DMS79 treated with DMSO at 0.1 percent for 48 hours (cell line): ENCODE measurements around the gene CCNK.
A peak's percentile ranks its signal among the peaks of the same experiment; 100 is the strongest.

Experiments
- DNase-seq: peaks from one replicate; lab custom pipeline; 2025; lab: John Stamatoyannopoulos, UW

CCNK gene

DNA sequence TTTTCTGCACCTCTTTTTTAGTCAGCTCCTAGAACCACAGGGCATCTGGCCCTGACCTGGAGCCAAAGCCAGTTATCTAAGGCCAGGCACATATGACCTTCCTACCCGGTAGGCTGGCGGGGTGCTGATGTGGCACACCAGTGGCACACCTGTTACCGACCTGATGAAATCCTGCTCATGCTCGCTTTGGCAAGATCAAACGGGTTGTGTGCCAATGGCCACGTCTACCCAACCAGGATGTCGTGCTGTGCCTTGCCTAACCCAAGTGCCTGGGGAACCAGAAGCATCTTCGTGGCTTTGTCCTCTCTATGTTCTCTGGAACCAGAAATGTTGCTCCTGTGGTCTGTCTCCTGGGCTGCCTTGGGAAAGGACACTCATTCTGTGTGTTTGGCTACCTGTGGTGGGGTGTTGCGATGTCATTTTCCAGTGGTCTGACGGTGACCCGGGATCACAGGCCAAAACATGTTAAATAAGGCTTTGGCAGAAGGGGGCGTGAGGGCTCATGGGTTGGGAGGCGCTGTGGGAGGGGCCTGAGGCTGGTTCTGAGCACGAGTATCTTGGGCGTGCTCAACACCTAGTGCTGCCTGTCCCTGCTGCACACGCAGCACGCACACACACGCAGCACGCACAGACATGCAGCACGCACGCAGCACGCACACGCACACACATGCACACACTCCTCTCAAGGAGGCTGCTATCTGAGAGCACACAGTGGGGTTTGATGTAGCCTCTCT is 27.9 kb downstream of the CCNK start:
- DNase-seq = no peak

DNA sequence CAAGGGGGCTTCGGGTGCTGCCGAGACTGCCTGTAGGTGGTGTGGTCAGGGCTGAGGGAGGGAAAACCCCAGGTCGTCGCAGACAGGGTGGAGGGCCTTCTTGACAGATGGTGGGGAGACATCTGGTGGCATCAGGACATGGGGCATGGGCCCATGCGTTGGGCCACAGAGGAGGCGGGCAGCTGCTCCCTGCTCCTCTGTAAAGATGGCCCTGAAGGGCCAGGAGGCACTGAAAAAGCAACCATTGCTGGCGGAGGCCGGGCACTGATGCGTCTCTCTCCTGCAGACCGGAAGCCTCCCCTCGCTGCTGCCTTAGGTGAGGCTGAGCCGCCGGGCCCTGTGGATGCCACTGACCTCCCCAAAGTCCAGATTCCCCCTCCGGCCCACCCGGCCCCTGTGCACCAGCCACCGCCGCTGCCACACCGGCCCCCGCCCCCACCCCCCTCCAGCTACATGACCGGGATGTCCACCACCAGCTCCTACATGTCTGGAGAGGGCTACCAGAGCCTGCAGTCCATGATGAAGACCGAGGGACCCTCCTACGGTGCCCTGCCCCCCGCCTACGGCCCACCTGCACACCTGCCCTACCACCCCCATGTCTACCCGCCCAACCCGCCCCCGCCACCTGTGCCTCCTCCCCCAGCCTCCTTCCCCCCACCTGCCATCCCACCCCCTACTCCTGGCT is 28.8 kb downstream of the CCNK start:
- DNase-seq = no peak

DNA sequence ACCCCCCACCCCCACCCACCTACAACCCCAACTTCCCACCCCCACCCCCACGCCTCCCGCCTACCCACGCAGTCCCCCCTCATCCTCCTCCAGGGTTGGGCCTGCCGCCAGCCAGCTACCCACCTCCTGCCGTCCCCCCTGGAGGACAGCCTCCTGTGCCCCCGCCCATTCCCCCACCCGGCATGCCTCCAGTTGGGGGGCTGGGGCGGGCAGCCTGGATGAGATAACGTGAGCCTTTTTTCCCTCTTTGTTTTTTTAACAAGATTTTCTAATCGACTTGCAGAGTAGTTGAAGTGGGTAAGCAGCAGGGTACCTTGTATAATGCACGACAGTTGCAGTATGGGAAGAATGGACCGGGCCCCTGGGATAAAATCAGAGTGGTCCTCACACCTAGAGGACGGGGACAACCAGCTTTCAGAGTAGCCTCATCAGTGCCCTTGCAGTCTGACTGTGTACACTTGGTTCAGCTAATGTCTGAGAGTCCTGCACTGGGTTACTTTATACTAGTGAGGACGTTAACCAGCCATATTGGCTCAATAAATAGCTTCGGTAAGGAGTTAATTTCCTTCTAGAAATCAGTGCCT is 29.4 kb downstream of the CCNK start:
- no peak for DNase-seq

DNA sequence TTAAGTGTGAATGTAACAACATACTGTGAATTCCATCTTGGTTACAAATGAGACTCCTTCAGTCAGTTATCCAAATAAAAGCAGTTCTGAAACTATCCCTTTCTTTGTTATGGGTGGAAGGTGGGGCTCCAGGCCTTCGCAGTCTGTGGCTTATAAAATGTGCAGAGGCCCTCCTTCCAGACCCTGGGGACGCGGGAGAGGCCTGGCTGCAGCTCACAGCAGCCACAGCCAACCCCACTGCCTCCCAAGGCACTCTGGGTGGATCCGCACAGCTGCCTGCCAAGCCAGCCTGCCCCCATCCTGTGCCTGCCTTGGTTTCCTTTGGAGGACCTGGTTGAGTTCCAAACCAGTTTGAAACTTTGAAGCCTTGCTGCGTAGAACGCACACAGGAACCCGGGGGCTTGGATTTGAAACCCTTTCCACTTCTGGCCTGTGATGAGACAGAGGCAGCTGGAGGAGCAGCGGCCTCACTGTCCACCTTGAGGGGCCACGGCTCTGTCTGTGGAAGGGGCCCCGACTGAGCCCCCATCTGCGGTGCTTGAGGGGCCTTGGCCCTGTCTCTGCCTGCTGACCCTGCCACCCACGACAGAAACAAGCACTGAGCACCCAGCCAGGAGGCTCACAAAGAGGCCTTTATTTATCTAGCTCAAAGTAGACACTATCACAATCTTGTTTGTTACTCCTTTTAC is 30.4 kb downstream of the CCNK start:
- DNase-seq = no peak

DNA sequence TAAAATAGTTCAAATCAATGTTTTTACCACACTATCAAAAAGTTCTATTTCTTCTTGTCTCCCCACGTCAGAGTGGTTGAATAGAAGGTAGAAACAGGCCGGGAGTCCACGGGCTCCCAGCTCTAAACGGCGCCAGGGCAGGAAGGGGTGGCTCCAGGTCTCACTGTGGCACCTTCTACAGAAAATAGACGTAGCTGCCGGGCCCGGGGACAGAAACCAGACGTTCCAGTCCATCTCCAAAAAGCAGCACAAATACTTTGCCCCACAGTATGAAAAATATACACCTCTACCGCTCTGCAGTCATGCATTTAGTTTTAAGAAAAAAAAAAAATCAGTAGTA is 30.9 kb downstream of the CCNK start:
- DNase-seq = no peak

DNA sequence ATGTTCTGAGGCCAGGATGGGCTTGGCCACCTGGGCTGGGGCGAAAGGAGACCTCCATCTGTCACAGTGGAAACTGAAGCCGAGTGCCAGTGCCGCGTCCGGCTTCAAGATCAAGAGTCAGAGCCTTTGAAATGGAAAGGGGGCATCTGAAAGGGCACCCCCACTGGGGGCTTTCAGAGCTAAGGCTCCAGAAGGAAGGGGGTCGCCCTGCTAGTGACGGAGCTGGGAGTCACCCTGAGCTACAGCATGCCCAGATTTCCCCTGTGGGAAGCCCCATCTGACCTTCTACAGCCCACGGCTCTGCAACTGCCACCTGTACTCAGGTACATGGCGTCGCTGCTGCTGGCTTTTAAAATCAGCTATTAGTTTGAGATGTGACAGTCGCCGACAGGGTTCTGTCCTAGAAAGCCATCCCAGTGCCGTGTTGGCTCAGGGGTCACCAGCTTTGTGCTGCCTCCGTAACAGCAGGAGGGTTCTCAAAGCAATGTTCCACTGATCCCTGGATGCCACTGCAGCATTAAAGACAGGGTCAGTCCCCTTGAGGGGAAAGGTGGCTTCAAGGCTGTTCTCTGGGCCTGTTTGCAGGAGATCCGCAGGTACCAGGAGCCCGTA is 31.5 kb downstream of the CCNK start:
- DNase-seq = no peak

DNA sequence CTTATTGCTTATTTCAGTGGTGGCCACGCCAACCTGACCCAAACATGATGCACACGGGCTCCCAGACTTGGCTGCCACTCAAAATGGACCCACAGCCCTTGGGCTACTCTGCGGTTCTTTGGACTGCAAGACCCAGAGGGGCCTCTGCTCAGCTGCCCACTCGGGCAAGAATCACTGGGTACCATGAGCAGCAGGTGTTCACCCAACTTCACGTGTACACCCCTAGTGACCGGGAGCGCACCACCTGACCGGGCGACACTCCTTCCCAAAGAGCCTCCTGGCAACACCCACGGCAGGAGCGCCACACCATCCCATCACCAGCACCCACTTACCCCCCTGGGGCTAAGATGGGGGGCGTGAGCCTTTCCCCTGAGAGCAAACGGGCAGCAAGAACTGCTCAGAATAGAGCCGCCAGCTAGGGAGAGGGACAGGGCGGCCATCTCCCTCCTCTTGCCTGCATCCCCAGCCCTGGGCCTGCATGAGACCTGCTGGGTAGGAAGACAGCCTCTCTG is 32.0 kb downstream of the CCNK start:
- DNase-seq = no peak

DNA sequence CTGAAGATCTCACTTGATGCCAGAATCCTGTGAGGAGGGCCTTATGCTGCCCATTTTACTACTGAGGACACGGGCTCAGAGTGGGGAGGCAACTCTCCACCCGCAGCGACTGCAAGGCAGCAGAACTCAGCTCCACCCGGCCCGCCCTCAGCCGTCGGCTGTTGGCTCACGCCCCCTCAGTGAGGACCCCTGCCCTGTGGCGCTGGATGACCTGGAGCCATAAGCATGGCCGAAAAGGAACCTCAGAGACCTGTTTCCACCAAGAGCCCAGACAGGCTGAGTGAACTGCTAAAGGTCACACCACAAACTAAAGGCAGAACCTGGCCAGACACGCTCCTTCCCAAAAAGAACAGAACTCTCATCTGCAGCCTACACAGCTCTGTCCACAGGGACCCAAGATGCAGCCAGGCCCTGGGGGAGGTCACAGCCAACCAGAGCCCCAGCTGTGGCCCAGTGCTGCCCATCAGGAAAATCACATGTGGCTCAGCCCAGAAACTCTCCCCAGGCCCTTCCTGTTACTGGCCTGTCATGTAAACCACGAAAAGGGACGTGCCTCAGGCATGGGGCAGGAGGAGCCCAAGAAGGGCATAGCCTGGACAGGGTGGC is 32.8 kb downstream of the CCNK start:
- no peak for DNase-seq

DNA sequence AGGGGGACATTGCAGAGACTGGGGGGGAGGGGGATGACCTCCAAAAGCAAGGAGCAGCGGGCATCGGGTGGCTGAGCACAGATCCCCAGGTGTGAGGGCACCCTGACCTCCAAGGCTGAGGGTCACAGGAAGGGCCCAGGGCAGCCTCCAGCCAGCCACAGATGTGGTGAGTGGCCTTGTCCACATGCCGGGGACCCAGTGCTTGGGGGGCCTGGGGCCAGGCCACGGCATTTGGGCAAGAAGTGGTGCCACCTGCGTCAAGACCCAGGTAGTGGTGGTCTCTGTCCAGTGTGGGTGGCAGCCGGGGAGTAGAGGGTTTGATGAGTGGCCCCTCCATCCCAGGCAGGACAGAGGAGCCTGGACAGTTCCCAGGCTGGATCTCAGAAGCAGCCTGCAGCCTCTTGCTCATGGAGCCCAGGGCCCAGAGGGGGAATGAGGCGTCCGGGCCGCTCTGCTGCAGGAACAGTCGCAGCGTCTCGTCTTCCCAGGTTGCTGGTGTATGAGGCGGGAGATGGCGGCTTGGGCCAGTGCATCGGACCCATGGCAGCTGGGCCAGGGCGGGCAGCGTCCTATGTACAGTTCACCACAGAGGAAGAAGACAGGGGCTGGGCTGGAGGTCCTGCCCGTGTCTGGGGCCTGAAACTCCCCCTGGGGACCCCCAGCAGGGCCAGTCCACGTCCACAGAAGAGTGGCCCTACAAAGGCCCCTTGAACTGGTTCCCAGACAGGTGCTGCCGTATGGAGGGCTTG is 33.5 kb downstream of the CCNK start:
- DNase-seq = no peak

DNA sequence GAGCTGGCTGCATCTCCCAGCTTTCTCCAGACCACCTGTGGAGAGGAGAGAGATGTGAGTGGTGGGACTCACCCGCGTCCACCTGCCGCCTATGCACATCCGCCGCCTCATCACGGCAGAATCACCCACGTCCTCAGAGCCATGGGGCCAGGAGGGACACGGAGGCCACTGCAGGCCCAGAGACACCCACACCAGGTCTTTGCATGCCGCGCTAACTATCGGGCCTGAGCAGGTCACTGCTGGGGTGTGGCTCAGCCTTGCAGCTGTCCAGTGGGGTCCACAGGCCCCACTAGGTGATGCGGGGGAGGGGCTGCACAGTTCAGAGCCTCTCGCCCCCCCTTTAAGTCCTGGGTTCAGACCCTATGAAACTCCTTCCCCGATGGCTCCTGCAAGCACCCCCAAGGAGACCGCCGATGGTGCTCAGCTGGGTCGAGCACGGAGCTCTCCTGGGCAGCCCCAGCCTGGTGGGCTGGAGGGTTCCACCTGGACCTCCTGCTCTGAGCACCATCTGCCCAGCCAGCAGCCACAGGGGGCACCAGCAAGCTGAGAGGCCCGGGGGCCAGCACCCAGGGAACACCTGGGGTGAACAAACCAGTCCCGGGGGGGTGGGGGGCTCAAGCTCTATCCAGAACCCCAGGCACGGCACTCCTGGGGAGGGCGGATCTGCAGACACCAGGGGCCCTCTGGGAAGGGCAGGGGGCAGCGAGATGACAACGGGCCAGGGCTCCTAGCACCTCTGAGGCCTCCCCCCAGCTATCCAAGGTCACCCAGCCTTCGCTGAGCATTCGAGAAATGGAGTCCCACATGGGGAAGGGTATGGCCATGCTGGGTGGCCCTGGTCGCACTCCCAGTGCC is 34.3 kb downstream of the CCNK start:
- no peak for DNase-seq

DNA sequence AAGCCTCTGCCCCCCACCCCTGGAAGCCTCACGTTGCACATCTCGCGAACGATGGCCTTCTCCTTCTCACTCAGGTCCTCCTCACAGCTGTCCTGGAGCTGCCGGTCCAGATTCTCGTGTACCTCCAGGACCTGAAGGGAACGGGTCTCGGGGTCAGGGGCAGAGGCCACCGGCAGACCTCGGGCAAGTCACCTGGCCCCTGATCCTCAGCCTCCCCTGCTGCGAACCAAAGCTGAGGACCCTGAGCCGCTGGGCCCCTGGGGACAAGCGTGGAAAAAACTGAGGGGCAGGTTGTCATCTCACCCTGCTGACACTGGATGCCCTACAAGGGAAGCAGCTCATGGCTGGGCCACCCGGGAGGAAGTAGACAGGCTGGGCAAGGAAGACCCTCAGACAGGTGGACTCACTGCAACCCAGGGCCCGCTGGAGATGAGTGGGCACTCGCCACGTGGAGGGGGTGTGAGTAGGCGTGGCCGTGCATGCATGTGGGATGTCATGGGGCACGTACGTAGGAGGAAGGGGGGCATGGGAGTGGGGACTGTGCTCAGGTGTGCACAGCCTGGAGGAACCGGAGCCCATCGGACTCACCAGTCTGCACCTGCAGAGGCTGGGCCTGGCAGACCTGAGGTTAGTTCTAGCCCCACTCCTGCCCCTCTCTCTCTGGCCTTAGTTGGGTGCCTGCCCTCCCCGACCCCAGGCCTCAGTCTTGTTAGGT is 35.1 kb downstream of the CCNK start:
- no peak for DNase-seq

DNA sequence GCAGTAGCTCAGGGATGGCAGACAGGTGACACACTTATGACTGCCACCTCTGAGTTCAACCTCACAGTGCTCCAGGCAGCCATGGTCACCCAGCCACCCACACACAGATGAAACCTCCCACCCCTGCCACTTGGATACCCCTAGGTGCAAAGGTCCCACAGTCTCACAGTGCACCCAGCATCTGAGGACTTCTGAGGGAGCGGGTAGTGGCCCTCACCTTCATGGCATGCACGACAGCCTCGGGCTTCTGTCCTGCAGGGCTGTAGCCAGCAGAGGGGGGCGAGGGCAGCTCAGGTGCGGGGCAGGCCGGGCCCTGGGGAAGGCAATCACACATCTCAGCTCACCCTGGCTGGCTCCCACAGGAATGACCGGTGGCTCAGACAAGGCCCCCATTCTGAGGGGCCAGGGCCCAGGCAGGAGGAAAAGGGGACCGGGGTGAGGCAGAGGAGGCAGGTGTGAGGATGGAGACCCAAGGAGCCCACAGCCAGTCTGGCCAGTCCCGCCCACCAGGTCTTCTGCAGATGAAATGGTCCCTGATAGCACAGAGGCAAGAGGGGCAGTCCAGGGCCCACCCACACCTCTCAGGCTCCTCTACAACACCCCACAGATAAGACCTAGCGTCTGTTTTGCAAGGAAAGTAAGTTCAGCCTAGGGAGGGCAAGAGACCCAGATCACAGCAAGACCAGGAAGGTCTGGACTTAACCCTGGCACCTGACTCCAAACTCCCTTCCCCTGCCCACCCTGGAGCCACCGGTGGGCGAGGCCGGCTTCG is 35.8 kb downstream of the CCNK start:
- DNase-seq = no peak

DNA sequence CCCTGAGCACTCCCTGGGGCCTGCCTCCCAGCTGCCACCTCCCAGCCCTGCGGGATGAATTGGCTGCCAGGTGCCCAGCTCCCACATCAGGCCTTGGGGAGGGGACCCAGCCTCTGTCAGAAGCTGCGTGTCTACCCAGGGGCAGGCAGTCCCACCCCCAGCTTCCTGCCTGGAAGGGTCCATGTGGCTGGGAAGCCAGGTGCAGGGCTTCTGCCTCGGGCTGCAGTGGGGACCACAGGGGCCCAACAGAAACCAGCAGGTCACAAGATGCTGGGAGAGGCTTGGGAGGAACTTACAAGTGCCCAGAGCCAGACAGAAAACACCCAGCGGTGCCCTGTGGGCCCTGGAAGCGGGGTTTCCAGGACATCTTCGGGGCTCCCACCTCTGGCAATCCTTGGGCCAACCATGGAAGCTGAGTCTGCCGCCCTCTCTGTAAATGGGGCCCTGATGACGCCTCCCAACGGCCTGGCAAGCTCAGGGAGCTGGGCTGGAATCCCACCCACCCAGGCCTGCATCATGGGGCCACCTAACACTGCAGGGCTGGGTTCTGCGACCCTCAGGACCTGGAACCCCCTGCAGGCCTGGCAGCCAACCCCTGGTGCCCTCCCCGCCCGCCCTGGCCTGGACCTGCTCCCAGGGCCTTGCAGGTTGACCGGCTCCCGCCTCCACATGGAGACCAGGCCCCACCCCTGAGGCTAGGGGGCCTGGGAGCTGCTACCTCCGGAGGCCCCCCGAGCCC is 36.6 kb downstream of the CCNK start:
- no peak for DNase-seq

DNA sequence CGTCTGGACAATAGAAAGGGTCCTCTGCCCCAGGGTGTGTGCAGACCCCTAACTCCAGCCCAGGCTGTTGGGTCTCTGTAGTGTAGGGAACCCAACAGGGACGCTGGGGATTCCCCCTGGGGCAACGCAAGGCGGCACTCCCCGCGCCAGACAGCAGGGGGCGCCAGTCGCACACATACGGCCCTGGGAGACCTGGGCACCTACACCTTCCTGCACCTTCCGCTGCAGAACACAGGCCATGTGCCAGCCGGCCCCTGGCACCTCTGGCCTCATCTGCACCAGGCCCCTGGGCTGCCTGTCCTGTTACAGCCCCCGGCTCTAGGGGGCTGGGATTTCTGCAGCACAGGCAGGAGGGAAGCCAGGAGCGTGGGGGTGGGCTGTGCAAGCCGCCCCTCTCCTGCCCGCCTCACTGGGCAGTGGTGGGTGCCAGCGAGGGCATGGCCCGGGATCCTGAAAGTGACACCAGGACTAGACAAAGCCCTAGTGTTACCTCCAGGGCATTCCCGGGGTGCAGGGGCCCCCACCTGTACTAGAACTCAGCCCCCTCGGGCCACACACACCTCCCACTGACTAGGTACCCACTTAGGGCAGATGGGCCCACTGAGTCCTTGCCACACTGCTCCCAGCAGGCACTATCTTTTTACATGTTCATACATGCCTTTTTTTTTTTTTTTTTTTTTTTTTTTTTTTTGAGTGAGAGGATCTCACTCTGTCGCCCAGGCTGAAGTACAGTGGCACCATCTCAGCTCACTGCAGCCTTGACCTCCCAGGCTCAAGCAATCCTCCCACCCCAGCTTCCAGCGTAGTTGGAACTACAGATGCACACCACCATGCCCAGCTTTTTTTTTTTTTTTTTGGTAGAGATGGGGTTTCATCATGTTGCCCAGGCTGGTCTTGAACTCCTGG is 37.5 kb downstream of the CCNK start:
- peak; percentile 80 for DNase-seq

DNA sequence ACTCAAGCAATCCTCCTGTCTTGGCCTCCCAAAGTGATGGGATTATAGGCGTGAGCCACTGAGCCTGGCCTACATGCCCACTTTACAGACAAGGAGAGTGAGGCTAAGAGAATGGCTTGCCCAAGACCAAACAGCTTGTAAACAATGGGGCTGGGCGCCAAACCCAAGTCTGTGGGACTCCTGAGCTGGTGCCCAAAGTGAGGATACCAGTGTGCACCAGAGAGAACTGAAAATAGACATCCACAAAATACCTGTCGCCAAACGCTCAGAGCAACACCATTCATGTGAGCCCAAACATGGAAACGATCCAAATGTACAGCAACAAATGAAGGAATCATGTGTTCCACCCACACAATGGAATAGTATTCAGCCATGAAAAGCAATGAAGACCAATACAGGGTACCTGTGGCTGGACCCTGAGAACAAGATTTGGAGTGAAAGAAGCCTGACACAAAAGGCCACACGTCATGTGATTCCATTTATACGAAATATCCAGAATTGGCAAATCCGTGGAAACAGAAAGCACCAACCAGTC is 38.2 kb downstream of the CCNK start:
- DNase-seq = no peak

DNA sequence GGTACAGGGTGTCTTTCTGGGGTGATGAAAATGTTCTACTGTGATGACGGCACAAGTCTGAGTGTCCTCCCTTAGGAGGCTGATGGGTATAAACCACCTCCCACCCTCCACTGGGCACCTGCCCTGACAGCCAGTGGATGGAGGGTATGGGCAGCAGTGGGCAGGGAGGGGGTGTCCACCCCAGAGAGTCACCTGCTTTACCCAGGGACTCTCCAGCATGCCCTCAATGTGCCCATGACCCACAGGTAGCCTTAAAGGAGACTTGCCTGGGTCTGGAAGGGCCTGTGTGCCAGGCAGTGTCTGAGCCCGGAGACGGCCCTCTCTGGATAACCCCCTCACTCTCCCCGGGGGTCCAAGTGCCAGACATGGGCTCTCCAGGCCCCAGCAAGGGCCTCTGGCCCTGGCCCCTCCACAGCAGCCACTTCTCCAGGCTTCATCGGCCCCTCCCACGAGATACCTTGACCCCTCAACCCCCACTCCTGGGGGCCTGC is 38.8 kb downstream of the CCNK start:
- no peak for DNase-seq
